ENCODE data around the gene PACS1.

PACS1 gene

DNA sequence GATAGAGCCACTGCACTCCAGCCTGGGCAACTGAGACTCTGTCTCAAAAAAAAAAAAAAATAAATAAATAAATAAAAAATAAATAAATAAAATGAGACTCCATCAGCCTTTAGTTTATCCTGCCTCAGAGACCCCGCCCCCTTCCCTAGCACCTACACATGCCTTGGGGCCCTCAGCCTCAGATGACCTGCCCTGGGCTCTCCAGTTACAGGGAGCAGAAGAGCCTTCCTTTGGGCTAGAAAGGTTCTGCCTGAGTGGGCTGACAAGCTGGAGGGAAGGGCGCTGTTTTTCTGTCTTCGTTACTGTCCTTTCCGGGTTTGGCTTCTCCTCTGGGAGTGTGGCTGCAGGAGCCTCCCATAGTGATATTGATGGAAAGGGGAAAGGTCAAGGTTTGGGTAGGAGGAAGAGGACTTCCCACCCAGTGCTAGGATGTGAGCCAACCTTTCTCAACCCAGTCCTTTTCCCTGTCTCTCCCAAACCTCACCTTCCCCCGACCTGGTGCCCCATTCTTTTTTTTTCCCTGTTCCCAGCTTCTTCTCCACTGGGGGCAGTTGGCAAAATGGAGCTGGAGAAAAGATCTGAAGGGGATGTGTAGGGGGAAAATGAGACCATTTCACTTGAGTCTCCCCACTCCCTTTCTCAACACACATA is 19.4 kb upstream of the PACS1 start:
- DNase-seq (ENCODE audit: low spot score) = no peak

- no peak for DNase-seq (ENCODE audit: low spot score)
These were observed 18.7 kb upstream of the PACS1 start for GRCh38 chr11:66051371-66051765.

DNA sequence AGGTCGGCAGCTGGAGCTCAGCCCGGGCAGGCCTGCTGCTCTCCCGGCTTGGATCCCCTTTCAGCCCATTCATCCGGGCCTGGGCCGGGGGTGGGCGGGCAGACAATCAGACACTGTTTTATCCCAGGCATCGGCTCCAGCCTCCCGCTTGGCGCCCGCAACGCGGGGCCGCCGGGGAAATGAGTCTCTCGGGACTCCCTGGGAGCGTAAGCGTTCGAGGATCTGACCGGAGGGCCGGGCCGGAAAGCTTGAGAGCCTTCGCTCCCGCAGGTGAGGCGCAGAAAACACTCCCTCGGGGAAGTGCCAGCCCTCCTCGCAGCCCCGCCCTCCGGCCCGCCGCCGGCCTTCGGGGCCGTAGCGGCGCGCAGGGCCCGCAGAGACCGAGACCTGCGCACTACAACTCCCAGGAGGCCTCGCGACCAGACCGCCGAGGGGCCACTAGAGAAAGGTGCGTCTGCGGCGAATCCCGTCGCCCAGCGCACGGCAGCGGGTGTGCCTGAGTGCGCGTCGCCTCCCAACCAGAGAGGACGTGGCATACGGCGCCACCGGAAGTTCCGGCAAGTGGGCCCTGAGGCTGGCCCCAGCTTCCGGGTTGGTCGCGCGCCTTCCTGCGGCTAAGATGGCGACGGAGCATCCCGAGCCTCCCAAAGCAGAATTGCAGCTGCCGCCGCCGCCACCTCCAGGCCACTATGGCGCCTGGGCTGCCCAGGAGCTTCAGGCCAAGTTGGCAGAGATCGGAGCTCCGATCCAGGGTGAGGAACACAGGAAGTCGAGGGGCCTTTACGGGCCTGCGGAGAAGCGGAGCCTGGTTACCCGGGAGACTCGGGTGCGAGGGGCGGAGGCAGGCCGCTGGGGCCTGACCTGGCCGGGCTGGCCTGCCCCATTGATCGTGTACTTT is 18.1 kb upstream of the PACS1 start, which contains the start of gene SF3B2:
SF3B2 (plus strand) TSS at position 599 of the 898 bp plus-strand sequence; CDS start at position 620, 21 bp downstream.
- peak; percentile 99 for DNase-seq (ENCODE audit: low spot score)

DNA sequence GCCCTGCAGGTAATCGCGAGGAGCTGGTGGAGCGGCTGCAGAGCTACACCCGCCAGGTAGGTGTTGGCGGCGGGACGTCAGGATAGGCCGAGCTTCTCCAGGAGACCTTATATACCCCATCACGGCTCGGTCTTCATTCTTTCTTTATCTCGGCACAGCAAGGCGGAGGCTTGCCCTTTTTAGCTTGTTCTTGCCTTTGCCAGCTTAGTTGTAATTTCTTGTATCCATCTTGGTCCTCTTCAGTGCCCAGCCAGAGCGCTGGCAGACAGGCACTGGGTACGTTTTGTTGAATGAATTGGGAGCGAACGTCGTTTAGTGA is 17.4 kb upstream of the PACS1 start:
- no peak for DNase-seq (ENCODE audit: low spot score)

DNA sequence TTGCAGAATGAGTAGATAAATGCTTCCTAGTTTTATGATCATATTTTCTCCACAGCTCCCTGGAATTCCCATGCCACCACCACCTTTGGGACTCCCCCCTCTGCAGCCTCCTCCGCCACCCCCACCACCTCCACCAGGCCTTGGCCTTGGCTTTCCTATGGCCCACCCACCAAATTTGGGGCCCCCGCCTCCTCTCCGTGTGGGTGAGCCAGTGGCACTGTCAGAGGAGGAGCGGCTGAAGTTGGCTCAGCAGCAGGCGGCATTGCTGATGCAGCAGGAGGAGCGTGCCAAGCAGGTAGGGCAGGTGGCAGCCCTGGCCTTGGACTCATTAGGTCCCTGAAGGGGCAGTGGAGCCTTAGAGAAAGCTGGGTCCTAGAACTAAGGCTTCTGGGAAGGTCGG is 15.1 kb upstream of the PACS1 start:
- DNase-seq (ENCODE audit: low spot score) = no peak

DNA sequence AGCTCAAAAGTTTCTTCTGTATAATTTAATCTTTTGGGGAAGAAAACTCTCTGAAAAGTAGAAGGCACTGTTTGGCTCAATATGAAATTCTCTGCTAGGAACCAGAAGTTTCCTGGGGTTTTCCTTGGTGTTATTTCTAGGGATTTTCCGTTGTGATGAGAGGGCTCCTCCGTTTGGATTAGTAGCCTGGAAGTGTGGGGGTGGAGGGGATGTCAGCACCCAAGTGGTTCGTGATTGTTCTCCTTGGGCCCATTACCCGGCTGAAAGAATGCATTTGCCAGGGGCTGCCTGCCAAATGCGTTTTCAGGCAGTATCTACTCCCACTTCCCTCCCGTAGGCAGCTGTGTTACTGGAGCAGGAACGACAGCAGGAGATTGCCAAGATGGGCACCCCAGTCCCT is 13.6 kb upstream of the PACS1 start:
- no peak for DNase-seq (ENCODE audit: low spot score)

DNA sequence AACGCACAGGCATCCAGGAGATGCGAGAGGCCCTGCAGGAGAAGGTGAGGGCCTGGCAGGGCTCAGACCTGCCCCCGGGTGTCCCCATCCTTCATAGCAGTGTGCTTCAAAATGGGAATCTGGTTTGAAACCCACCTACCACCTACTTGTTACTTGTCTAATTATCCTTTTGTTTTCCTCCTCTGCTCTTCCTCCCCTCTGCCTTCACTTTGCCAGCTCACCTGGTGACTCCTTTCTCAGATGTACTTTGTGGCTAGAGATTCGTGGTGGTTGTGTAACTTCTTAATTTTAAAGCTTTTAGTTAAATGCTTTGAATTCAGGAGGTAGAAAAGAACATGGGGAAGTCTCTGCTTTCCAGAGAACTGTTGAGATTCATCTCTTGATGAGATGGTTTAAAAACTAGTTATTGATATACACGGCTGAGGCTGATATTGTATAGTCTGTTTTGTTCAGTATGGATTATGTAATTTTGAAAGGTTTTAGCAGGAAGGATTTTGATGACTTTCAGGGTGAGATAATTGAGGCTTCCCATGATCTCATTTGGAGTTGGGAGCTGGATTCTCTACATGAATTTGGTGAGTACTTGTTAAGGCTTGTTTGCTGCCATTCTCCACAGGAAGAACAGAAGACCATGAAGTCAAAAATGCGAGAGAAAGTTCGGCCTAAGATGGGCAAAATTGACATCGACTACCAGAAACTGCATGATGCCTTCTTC is 9.9 kb upstream of the PACS1 start:
- DNase-seq (ENCODE audit: low spot score) = no peak

DNA sequence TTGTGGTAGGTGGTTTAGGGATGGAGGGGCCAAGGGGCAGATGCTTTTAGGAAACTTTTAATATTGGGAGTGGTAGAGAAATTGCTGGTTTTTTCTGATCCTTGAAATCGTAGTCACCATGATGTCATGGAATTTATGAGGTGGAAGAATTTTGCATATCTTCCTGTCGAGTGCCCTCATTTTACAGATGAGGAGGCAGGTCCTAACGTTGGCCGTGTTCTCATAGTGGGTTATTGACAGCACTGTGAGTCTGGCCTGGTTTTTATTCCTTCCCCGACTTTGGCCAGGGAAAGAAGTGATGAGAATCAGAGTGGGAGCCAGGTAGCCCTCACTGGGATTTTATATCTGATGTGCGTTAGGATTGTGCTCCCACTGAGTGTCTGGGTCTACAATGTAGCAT is 8.8 kb upstream of the PACS1 start:
- no peak for DNase-seq (ENCODE audit: low spot score)

GRCh38 chr11:66062408-66062807 is 7.7 kb upstream of the PACS1 start:
- no peak for DNase-seq (ENCODE audit: low spot score)

GRCh38 chr11:66063900-66064299 is 6.2 kb upstream of the PACS1 start:
- no peak for DNase-seq (ENCODE audit: low spot score)

- no peak for DNase-seq (ENCODE audit: low spot score)
These were observed 5.5 kb upstream of the PACS1 start for GRCh38 chr11:66064571-66064970.

DNA sequence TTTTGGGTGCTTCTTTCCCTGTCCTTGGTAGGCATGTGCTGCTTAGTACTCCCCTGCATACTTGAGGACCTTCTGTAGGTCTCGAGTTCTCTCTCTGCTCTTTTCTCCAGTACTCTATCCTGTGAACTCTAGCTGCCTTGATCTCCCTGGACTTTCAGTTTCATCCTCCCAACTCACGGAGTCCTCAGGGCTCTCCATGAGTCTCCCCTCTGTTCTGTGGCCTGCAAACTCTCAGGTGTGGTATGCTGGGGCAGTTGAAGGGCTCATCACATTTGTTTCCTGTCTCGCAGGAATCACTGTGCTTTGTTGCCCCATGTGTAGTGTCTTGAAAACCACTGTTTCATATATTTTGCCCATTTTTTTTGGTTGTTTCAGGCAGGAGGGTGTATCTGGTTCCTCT is 3.3 kb upstream of the PACS1 start:
- no peak for DNase-seq (ENCODE audit: low spot score)

- no peak for DNase-seq (ENCODE audit: low spot score)
These were observed 2.4 kb upstream of the PACS1 start for GRCh38 chr11:66067640-66068039.

- peak; percentile 54 for DNase-seq (ENCODE audit: low spot score)
These were observed 1.8 kb upstream of the PACS1 start for GRCh38 chr11:66068154-66068821.

GRCh38 chr11:66068923-66069714 is 953 bp upstream of the PACS1 start:
- peak; percentile 54 for DNase-seq (ENCODE audit: low spot score)

- no peak for DNase-seq (ENCODE audit: low spot score)
These were observed 720 bp downstream of the PACS1 start for GRCh38 chr11:66070604-66071380.

GRCh38 chr11:66071381-66071801 is 1.3 kb downstream of the PACS1 start:
- no peak for DNase-seq (ENCODE audit: low spot score)

DNA sequence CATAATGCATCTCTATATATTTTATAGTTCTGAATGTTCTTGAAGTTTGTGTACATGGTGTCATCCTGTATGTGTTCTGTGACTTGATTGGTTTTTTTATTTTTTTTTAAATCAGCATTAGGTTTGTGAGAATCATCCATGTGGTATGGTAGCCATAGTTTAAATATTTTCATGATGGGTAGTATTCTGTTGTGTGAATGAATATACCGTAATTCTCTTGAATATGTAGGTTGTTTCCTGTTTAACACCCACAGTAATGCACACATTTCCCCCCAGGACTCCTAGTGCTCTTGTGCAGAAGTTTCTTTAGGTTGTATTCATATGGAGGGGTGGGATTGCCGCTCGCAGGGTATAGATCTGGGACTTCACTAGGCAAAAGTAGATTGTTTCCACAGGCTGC is 2.0 kb downstream of the PACS1 start:
- DNase-seq (ENCODE audit: low spot score) = no peak

DNA sequence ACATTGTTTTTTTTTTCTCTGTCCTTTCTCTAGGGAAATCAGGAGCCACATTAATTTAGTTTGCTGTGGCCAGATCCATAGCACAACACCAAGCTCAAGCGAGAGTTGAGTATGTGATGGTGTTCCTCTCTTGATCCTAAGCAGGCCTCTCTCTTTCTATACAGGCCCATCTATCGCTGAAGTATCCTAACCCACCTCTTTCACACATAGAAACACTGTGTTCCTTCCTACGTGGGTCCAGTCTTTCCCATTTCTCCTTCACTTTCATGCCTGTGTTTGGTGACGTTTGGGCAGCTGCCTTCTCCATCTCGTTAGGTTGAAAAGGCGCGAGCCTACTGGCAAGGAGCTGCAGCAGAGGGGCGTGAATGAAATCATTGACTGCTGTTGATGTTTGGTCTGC is 2.4 kb downstream of the PACS1 start:
- DNase-seq (ENCODE audit: low spot score) = no peak

DNA sequence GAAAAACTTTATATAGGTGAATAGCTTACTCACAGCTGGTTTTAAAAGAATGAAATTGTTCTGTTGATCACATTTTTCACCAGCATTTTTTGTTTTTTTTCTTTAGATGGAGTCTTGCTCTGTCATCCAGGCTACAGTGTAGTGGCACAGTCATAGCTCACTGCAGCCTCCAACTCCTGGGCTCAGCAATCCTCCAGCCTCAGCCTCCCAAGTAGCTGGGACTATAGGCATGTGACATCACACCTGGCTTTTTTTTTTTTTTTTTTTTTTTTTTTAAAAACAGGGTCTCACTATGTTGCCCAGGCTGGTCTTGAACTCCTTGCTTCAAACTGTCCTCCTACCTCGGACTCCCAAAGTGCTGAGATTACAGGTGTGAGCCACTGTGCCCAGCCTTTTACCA is 3.6 kb downstream of the PACS1 start:
- DNase-seq (ENCODE audit: low spot score) = no peak

- DNase-seq (ENCODE audit: low spot score) = no peak
These were observed 5.2 kb downstream of the PACS1 start for GRCh38 chr11:66075273-66075672.
